HL-60 (cell line): ENCODE measurements around the gene RAD9A.

Source experiments
- CTCF ChIP-seq: IDR thresholded peaks from one replicate; pipeline ENCODE4 v1.5.1; 2011; ENCODE audit warnings: low read length, control low read depth, inconsistent platforms; ENCODE audit not compliant: insufficient read depth
- GABPA ChIP-seq: IDR thresholded peaks from 2 replicates; pipeline ENCODE4 v1.6.1; 2012; ENCODE audit warnings: low read depth
- POLR2AphosphoS5 ChIP-seq: IDR thresholded peaks from 2 replicates; pipeline ENCODE4 v1.6.1; 2012; ENCODE audit warnings: low read depth
- REST ChIP-seq: IDR thresholded peaks from 2 replicates; pipeline ENCODE4 v1.6.1; 2012; ENCODE audit warnings: low read depth; ENCODE audit not compliant: insufficient replicate concordance
- SPI1 ChIP-seq: IDR thresholded peaks from 2 replicates; pipeline ENCODE4 v1.6.1; 2012; ENCODE audit warnings: low read depth, mild to moderate bottlenecking, borderline replicate concordance

GRCh38 chr11:67345920-67346819 lies 45.6 kb upstream of the RAD9A start:
- TF ChIP-seq CTCF: peak; percentile 97
- TF ChIP-seq POLR2AphosphoS5: no peak
- TF ChIP-seq REST: no peak
- no peak for TF ChIP-seq SPI1
- TF ChIP-seq GABPA: no peak
